Renal cortex interstitium (tissue), 11 donors: ENCODE data around the gene MGMT. TPM values are rescaled to one million over a fixed set of nuclear protein-coding genes. Genes with fewer than 3 reads are reported as not detected.

Experiments used
- DNase-seq, 11 donors: peaks; one replicate each; pipeline ENCODE4 v3.0.0-alpha.2; 2013; ENCODE audit warnings: low read depth in 9 of 11, low spot score in 4 of 11; ENCODE audit errors: extremely low read depth in 1 of 11
- polyA plus RNA-seq, 3 donors: library from polyadenylated mRNA; unstranded; fragments of 120-200 nt; gene quantifications; one replicate each; pipeline ENCODE4 v1.2.1, GENCODE V29; 2013; ENCODE audit not compliant: insufficient read length in 3 of 3

Gene MGMT
- polyA plus RNA-seq, 3 donors: 17.5 to 22.7 (median 20.5) TPM

DNA sequence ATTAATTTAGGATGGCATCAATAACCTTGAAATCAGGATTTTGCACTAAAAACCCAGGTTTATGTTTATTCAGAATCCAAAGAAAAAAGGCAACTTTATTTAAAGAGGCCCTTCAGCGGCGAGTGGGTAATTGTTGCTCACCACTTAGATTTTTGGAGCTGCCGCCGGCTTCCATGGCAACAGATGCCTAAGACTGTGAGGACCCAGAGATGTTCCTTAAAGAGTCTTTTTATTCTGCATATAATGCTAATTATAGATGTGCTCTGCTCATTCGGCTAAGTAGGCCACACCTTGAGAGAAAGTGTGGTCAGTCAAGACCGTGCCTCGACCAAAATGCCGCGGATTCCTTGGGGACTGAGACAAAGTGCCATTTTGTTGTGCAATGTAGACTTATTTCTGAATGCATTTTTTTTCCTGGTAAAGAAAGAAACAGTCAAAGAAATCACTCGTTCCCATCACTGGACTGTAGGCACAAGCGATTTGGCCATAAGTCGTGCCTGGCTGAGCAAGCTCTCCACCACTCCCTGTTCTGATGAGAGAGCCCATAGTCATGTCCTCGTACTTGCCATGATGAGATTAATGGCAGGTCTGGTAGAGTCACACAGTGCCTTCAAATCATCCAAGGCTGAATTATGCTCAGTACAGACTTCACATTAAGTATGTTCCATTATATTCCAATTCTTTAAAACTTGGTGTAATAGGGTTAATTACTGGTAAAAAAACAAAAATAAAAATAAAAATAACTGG is 21.4 kb upstream of the MGMT start:
- DNase-seq: no peak

GRCh38 chr10:129446183-129446581 is 20.9 kb upstream of the MGMT start:
- DNase-seq: no peak

- no peak for DNase-seq
Observed at GRCh38 chr10:129447486-129447885, 19.6 kb upstream of the MGMT start.

DNA sequence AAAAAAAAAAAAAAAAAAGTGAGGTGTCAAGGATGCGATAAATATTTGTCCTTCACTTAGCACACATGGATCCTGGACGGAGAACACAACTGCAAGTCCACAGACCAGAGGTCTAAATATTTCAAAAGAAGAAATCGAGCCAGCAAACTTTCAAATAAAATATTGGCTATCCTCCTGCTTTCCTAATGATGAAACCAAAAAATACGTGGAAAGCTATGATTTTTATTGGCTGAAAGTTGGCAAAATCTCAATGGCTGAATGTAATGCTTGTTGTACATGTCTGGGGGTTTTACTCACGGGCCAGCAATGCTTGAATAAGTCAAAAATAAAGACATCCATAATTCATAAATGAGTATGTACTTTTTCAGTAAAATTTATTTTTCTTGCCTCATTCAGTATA is 19.0 kb upstream of the MGMT start:
- DNase-seq: no peak

GRCh38 chr10:129448539-129448938 is 18.5 kb upstream of the MGMT start:
- DNase-seq: no peak

GRCh38 chr10:129449893-129450292 is 17.1 kb upstream of the MGMT start:
- no peak for DNase-seq

GRCh38 chr10:129450391-129450790 is 16.6 kb upstream of the MGMT start:
- DNase-seq: no peak

- DNase-seq: no peak
Observed at GRCh38 chr10:129455625-129456024, 11.4 kb upstream of the MGMT start.

- no peak for DNase-seq
Observed at GRCh38 chr10:129459762-129460539, 7.1 kb upstream of the MGMT start.

DNA sequence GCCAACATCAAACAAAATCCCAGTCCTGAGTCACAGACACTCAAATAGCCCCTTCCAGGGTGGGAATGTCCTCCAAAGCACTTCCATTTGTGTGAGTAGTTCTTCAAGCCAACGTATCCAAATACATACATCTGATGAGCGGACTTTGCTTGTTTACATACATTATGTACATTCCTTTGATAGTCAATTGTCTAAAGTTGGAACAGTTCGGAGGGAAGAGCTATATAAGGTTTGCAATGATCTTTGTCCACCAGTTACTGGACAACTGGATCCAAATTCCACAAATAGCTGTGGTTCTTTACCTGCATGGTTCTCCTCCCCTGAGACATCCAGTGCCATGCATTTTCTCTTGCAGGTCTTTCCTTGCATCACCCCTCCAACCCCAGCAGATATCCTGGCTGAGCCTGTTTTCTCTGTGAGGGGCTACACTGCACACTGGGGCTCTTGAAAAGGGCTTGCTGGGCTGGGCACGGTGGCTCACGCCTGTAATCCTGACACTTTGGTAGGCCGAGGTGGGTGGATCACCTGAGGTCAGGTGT is 4.7 kb upstream of the MGMT start:
- no peak for DNase-seq

DNA sequence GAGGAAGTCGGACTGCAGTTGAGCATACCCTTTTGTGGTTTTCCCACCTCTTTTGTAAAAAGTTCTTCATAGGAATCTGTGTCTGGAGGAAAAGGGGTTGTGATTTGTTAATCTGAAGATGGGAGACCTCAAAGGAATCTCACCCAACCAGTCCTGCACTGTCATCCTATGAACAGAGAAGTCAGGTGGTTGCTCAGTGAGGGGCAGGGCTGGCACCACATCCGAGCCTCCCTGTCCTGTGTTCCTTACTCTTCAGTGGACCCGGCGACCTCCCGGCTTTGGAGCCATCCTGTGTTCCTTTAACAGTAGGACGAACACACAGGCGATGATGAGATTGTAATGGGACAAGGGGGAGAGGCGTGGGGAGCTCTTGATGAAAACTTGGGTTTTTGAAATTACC is 2.8 kb upstream of the MGMT start:
- no peak for DNase-seq

- DNase-seq: peak in 1 of 11 donors; percentile 4
Observed at GRCh38 chr10:129465796-129466702, 992 bp upstream of the MGMT start.

GRCh38 chr10:129467359-129468064 is 471 bp downstream of the MGMT start:
- peak in 4 of 11 donors; percentile 4 to 31 (median 10) for DNase-seq

DNA sequence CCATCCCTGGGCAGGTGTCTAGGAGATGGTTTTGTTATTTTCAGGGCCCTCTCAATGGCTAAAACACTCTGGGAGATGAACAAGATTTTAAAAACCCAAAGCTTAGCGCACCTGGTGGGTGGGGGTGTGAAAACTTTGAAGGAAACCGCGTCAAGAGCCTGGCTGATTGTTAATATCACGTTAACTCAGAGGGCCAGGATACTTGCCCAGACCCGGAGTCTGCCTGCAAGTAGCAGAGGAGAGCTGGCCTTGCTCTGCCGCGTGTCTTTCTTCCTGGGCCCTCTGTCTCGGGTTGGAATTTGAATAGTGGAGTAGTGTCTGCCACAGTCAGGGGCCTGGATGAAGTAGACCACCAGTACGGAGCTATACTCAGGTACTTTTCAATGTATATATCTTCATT is 1.1 kb downstream of the MGMT start:
- no peak for DNase-seq

- DNase-seq: no peak
Observed at GRCh38 chr10:129470103-129470851, 3.2 kb downstream of the MGMT start.

DNA sequence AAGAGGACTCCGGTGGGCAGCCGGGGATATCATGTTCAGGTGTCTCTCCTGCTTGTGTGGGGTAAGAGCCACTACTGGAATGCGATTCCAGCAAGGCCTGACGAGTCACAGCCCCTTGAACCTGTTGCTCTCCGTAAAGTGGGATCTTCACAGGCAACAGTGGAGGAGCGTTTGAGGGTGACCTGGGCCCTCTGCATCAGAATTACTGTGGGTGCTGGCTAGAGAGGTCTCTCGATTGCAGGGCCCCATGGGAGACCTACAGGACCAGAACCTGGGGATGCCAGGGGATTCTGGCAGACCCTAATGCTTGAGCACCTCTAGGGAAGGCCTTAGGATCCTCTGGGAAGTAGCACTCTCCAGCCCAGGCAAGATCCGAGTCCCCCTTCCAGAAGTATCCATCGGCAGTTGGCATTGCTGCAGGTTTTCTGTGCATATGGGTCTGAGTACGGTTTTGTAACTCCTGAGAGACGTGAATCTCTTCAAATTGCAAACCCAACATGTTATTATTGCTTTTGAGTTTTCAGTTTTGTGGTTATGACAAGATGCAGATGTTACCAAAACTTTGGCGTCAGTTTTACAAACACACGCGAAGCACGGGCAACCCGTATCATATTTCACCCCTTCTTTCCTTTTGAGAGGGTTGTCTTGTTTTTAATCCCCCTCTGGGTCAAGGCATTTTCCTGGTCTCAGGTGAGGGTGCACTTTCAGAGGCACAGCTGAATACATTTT is 4.6 kb downstream of the MGMT start:
- DNase-seq: no peak
